ENCODE measurements around the gene DDR1.
"Not testable (repeated sequence)": the region's sequence is repeated elsewhere in the genome, so short reads cannot be mapped to it uniquely, and the experiment has no call there.

DDR1 gene

DNA sequence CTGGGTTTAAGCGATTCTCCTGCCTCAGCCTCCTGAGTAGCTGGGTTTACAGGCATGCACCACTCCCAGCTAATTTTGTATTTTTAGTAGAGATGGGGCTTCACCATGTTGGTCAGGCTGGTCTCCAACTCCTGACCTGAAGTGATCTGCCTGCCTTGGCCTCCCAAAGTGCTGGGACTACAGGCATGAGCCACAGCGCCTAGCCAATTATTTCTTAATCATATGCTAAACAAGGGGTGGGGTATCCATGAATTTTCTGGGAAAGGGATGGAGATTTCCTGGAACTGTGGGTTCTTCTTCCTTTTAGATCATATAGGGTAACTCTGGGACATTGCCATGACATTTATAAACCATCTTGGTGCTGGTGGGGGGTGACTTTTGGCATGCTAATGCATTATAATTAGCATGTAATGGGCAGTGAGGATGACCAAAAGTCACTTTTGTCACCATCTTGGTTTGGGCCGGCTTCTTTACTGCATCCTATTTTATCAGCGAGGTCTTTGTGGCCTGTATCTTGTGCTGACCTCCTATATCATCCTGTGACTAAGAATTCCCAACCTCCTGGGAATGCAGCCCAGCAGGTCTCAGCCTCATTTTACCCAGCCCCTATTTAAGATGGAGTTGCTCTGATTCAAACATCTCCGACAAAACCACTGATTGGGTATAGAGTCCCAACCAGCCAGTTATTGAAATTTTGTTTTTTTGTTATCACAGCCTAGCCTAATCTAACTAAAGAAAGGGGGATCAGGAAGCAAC, 29.9 kb upstream of the DDR1 start:
- no peak for DNase-seq

DNA sequence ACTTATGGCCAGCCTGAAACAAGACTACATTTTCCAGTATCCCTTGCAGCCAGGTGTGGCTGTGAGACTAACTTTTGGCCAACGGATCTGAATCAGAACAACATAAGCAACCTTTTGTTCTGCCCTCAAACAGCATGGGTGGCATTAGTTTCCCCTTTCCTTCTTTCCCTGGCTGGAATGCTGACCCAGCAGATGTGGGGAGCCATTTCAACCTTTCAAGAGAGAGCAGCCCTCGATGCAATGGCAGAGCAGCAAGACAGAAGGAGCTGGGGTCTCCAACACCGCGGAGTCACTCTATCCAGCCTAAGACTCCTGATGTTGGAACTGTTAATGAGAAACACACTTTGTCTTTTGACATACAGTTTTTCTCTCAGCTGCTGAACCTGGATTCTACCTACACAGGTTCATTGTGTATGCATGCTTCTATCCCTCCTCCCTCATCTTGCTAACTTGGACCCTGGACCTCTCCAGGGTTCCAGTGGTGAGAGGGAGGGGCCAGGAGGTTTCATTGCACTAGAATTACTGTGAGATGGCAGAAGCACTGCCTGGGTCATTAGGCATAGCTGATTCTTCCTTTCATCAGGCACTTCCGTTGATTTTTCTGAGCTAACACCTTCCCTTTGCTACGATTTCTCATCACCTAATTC, 28.8 kb upstream of the DDR1 start:
- no peak for DNase-seq

DNA sequence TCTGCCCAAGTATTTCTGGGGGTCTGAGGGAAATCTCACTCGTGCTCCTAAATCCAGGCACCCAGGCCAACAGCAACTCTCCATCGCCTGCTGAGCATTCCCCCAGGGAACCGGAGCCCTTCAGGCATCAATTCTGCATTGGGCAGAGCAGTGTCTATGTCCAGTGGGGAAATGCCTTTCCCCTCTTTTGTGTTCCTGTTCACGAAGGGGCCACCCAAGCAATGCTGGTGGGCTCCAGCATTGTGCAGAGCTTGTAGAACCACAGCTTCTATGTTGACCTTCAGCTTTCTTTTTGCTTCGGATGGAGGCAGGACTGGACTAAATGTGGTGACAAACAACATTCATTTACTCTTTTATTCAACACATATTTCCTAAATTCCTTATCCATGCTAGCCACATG, 27.2 kb upstream of the DDR1 start:
- no peak for DNase-seq

DNA sequence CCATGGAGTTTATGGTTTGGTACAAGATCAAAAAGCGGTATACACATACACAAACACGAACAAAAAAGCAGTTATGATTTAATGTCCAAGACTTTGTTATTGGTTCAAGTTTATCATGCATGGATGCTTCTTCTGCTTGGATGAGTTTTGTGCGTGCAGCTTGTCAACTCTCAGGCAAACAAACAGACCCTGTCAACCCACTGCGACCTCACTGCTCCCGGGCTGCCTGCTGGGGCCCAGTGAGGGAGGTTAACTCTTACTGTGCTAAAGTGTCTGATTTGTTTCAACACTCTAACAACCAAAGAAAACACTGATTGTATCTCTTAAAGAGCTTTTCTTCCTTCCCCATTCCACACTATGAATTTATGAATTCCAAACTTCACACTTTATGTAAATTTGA, 26.8 kb upstream of the DDR1 start:
- no peak for DNase-seq

DNA sequence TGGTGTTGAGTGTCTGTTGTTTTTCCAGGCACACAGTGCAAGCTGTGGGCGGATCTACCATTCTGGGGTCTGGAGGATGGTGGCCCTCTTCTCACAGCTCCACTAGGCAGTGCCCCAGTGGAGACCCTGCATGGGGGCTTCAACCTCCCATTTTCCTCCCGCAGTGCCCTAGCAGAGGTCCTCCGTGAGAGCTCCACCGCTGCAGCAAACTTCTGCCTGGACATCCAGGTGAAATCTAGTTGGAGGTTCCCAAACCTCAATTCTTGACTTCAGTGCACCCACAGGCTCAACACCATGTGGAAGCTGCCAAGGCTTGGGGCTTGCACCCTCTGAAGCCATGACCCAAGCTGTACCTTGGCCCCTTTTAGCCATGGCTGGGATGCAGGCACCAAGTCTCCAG, 24.6 kb upstream of the DDR1 start:
- DNase-seq: not testable (repeated sequence)

DNA sequence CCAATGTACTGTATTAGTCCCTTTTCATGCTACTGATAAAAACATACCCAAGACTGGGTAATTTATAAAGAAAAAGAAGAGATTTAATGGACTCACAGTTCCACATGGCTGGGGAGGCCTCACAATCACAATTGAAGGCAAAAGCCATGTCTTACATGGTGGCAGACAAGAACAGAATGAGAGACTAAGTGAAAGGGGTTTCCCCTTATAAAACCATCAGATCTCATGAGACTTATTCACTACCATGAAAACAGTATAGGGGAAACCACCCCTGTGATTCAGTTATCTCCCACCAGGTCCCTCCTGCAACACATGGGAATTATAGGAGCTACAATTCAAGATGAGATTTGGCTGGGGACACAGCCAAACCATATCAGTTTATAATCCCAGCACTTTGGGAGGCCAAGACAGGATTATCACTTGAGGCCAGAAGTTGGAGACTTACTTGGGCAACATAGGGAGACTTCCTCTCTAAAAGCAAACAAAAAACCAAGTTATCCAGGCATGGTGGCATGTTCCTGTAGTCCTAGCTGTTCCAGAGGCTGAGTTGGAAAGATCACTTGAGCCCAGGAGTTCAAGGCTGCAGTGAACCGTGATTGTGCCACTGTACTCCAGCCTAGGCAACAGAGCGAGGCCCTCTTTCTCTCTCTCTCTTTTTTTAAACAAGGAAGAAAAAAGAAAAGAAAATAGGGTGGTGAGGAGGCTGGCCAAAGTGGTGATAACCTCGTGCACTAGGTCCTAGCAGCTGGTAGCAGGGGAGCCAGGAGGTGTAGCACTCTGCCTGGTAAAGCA, 22.9 kb upstream of the DDR1 start:
- no peak for DNase-seq

DNA sequence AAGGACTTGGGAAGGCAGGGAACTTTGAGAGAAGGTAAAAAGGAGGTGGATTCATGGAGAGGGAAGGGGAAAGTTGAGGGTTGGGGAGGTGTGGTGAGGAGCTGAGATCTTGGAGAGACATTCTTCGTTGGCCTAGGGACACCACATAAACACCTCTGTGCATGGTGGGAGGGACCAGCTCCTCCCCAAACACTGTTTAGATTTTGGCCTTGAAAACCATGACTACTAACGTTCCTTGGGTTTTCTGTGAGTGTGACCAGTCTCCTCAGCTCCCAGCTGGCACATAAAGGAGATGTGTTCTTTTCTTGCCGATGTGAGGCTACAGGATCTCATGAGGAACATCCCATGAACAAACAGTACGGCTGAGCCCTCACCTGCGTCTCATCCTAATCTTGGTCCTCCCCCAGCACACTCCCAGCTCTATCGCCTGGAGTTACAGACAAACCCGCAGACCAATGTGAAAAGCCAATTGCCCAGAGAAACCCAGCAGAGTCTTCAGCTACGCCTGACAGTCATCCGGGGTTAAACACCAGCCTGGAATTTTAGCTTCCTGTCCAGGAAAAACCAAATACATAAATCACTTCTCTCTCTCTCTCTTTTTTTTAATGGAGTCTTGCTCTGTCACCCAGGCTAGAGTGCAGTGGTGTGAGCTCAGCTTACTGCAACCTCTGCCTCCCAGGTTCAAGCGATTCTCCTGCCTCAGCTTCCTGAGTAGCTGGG, 22.0 kb upstream of the DDR1 start:
- DNase-seq: no peak

DNA sequence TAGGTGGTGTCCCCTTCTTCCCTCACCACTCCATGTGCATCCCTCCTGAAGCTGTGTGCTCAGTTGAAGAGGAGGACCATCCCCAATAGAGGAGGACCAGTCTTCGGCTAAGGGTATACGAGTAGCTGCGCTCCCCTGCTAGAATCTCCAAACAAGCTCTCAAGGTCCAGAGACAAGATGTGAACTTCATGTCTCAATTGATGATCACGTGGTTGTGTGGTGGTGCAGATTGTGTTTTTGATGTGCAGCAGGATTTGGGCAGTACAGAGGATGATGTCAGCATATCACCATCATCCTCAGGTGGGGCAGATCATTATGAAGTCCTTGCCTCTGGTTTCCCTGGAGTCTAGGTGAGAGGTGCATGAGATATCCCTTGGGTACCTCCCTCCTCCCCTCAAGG, 20.0 kb upstream of the DDR1 start:
- DNase-seq: no peak

DNA sequence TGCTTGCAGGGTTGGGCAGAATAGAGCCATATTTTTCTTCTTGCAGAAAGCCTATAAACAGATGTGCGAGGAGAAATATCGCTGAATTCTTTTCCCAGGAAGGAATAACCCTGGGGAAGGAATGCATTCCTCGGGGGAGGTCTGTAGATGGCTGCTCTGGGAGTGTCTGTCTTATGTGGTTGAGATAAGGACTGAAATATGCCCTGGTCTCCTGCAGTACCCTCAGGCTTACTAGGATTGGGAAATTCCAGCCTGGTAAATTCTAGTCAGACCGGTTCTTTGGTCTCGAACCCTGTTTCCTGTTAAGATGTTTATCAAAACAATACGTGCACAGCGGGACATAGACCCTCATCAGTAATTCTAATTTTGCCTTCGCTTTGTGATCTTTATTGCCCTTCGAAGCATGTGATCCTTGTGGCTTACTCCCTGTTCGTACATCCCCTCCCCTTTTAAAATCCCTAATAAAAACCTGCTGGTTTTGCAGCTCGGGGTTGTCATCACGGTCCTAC, 15.0 kb upstream of the DDR1 start:
- not testable (repeated sequence) for DNase-seq

DNA sequence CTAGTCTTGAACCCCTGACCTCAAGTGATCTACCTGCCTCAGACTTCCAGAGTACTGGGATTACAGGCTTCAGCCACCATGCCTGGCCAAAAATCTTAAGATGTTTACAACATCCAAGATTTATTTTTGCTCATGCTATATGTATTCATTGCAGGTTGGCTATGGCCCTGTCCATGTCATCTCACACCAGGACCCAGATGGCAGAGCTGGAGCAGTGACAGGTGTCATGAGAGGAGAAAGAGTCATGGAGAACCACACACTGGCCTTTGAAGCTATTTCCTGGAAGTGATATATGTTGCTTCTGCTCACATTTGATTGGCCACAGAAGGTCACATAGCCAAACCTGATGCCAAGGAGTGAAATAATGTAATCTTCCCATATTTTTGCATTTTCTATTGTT, 13.8 kb upstream of the DDR1 start:
- DNase-seq: no peak

DNA sequence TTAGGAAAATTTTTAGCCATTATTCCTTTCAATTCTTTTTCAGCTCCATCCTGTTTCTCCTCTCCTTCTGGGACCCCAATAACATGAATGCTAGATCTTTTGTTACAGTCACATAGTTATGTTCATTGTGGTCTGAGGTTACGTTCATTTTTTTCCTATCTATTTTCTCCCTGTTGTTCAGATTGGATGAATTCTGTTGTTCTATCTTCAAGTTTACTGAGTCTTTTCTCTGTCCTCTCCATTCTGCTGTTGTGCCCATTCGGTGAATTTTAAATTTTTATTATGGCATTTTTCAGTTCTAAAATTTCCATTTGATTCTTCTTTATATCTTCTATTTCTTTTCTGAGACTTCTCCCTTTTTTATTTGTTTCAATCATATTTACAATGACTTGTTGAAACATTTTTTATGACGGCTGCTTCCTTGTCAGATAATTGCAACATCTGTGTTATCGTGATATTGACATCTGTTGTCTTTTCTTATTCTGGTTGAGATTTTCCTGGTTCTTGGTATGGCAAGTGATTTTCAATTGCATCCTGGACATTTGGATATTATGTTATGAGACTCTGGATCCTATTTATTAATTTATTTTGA, 12.6 kb upstream of the DDR1 start:
- no peak for DNase-seq

DNA sequence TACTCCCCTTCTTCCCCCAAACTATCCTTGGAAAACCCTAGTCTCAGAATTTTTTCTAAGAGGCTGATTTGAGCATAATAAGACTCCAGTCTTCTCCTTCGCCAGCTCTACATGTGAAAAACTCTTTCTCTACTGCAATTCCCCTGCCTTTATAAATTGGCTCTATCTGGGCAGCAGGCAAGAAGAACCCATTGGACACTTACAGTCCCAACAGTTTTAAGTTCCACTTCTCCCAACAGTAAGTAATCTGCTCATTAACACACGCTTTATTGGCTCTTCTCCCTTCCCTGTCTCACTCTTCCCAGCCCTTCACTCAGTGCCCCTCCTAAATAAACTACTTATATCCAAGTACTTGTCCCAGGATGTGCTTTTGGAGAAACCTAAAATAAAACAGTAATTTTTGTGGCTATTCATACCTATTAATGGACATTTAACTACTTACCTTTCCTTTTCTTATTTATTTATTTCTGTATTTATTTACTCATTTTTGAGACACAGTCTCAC, 11.1 kb upstream of the DDR1 start:
- DNase-seq: no peak

DNA sequence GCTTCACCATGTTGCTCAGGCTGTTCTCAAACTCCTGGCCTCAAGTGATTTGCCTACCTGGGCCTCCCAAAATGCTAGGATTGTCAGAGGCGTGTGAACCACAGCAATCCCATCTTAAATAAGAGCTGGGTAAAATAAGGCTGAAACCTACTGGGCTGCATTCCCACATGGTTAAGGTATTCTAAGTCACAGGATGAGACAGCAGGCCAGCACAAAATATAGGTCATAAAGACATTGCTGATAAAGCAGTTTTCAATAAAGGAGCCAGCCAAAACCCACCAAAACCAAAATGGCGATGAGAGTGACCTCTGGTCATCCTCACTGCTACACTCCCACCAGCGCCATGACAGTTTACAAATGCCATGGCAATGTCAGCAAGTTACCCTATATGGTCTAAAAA, 10.5 kb upstream of the DDR1 start:
- DNase-seq: not testable (repeated sequence)

DNA sequence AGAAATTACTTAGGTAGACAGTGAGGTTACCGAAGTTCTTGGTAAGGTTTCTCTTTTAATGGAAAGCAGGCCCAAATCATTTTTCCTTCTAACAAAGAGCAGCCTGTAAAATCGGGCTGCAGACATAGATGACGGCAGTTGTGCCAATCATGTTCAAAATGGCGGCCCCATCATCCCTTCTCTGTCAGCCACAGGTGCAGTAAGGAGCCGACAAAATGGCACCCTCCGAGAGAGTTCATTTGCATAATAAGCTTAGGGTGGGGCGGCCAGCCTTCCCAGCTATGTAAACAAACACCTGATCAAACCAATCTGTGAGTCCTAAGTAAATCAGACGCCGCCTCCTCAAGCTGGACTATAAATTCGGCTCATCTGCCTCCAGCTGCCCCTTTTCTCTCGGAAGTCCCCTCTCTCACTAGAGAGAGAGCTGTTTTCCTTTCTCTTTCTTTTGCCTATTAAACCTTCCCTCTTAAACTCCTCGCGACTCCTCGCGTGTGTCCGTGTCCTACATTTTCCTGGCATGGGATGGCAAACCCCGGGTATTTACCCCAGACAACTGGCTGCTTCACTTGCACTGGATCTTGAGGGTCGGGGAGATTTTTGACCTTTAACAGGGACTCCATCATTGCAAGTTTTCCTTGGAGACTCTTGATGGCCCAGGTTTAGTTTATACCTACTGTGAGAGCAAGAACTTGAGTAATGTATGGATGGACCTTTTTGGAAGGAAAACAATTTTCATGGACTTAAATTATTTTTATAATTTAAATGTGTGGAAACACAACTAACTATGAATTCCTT, 8.9 kb upstream of the DDR1 start:
- peak; percentile 16 to 38 for DNase-seq

DNA sequence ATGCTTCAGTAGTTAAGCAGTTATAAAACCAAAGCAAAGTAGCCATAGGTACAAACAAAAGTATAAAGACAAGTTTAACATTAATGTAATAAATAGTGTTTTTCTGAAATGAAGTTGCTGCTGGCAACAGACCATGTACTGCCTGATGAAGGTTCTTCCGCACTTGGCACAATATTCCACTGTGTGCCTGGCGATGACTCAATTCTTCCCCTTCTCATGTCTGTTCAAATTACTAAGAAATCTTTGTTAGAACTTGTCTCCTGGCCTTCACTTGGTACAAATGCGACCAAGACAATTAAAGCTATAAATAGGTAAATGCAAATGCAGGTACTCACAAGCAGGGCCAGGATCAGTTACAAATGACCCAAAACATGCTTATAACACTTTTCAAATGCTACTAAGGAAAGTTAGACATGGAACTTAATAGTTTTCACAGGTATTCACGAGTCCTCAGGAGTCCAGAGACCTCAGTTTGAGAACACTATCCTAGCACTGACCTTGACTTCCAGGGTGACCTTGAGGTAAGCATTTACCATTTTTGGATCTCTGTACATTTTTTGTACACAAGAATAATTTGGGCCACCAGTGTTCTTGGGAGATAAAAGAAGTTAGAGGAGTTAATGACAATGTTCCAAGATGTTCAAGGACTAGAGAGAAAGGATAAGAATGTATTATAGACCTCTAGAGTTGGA, 8.1 kb upstream of the DDR1 start:
- DNase-seq: no peak

DNA sequence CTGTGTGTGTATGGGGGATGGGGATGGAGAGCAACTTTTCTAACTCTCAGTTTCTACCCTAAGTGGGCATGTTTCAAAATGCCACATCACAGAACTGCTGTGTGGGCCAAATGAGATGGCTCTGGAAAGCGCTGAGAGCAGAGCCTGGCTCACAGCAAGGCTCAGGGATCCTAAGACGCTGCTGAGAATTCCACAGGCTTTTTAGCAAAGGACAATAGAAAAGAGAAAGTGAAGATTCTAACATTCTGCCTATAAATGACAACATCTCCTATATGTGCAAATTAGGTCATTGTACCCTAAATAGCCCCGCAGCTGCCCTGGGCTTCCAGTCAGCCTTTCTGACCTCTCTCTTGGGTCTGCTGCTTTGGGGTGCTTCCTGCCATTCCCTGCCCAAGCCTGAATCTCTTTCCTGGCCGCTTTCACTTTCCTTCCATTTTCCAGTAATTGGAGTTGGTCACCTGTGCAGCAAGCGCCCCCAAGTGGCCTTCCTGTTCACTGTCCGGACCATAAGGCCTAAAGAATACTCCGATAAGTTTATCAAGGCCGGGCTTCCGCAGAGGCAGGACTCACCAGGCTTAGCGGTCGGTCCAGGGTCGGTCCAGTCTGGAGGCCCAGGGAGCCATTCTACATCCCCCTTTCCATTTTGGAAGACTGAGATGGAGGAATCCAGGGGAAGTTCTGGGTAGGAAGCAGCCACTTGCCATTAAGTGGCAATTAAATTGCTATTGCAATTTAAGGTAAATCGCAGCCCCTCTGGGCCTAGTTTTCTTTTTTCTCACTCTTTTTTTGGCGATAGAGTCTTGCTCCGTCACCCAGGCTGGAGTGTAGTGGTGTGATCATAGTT, 6.7 kb upstream of the DDR1 start:
- DNase-seq: peak; percentile 74 to 82

DNA sequence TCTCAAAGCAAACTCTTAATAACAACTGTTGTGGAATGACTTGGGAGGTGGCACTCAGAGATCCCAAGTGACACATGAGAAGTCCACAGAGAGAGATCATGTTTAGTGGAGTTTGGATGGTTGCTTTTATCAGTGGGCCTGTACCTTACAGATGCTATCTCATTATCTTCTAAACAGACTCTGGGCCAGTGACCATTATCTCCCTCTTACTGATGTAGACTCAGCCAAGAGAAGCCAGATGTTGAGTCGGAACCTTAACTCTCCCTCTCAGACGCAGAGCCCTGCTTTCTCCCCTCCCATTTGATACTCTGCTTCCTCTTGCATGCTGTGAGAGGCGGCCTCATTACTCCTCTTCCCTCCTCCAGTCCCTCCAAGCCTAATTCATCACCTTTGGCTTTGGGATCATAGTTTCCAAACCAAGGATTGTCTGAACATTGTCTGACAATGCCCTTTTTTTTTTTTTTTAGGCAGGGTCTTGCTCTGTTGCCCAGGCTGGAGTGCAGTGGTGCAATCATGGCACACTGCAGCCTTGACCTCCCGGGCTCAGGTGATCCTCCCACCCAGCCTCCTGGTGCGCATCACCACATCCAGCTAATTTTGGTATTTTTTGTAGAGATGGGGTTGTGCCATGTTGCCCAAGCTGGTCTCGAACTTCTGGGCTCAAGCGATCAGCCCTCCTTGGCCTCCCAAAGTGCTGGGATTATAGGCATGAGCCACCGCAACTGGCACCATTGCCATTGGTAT, 4.5 kb upstream of the DDR1 start:
- no peak for DNase-seq

DNA sequence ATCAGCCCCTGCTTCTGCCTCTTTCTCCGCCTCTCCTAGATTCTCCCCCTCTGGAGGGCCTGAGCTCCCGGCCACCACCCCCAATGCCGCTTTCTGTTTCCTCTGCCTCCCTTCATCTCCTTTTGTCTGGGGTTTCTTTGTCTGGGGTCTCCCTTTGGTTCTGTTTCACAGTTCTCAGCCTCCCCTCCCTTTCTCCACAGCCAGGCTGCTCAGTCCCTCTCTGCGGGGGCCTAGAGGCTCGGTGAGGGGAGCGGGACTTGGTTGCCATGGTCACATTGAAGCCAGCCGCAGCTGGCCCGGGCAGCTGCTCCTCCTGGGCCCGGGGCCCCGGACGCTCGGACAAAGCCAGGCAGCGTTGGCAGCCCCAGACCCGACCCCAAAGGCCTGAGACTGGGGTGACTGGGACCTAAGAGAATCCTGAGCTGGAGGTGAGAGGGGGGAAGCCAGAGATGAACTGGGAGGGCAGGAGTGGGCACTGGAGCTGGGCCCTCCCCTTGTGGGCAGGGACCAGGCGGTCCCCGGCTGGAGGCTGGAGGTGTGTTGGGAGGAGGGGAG, 3.5 kb upstream of the DDR1 start:
- no peak for DNase-seq
